ENCODE results near the gene MZB1.

Gene MZB1

GRCh38 chr5:139416651-139417050 lies 26.9 kb upstream of the MZB1 start:
- DNase-seq (ENCODE audit: low read depth in 2 of 2) = no peak
- no peak overlapping the region for H3K4me3 ChIP-seq (replicated peaks in 1 of 2; ENCODE audit: low read depth in 2 of 2, low read length in 2 of 2)
- no peak for TF ChIP-seq CTCF (IDR thresholded peaks at IDR 0.05; ENCODE audit: low read depth, low read length)

- no peak for DNase-seq (ENCODE audit: low read depth in 2 of 2)
- no peak overlapping the region for H3K4me3 ChIP-seq (replicated peaks in 1 of 2; ENCODE audit: low read depth in 2 of 2, low read length in 2 of 2)
- TF ChIP-seq CTCF (IDR thresholded peaks at IDR 0.05; ENCODE audit: low read depth, low read length) = no peak
Measured at GRCh38 chr5:139415869-139416268, 26.2 kb upstream of the MZB1 start.

- no peak overlapping the region for H3K4me3 ChIP-seq (replicated peaks in 1 of 2; ENCODE audit: low read depth in 2 of 2, low read length in 2 of 2)
- no peak for DNase-seq (ENCODE audit: low read depth in 2 of 2)
- TF ChIP-seq CTCF (IDR thresholded peaks at IDR 0.05; ENCODE audit: low read depth, low read length) = no peak
Measured at GRCh38 chr5:139415221-139415861, 25.6 kb upstream of the MZB1 start.

- DNase-seq (ENCODE audit: low read depth in 2 of 2) = no peak
- no peak for TF ChIP-seq CTCF (IDR thresholded peaks at IDR 0.05; ENCODE audit: low read depth, low read length)
- no peak overlapping the region for H3K4me3 ChIP-seq (replicated peaks in 1 of 2; ENCODE audit: low read depth in 2 of 2, low read length in 2 of 2)
Measured at GRCh38 chr5:139414581-139415130, 24.9 kb upstream of the MZB1 start.

GRCh38 chr5:139413963-139414362 lies 24.2 kb upstream of the MZB1 start:
- no peak for DNase-seq (ENCODE audit: low read depth in 2 of 2)
- TF ChIP-seq CTCF (IDR thresholded peaks at IDR 0.05; ENCODE audit: low read depth, low read length) = no peak
- no peak overlapping the region for H3K4me3 ChIP-seq (replicated peaks in 1 of 2; ENCODE audit: low read depth in 2 of 2, low read length in 2 of 2)

- DNase-seq (ENCODE audit: low read depth in 2 of 2) = no peak
- no peak overlapping the region for H3K4me3 ChIP-seq (replicated peaks in 1 of 2; ENCODE audit: low read depth in 2 of 2, low read length in 2 of 2)
- no peak for TF ChIP-seq CTCF (IDR thresholded peaks at IDR 0.05; ENCODE audit: low read depth, low read length)
Measured at GRCh38 chr5:139413153-139413552, 23.4 kb upstream of the MZB1 start.

Measured in cardiac fibroblast (primary cell).